Left kidney (tissue), 2 donors: ENCODE measurements around the gene NLRC5. TPM values are rescaled to one million over a fixed set of nuclear protein-coding genes. Genes with fewer than 3 reads are reported as not detected.

Experiments used
- DNase-seq: peaks from one replicate; pipeline ENCODE4 v3.0.0-alpha.2; 2013
- polyA plus RNA-seq: library from polyadenylated mRNA; unstranded; fragments of 120-200 nt; gene quantifications from one replicate; pipeline ENCODE4 v1.2.1, GENCODE V29; 2013; ENCODE audit not compliant: insufficient read length

NLRC5 gene
- polyA plus RNA-seq, 1 donor = 5.3 TPM

DNA sequence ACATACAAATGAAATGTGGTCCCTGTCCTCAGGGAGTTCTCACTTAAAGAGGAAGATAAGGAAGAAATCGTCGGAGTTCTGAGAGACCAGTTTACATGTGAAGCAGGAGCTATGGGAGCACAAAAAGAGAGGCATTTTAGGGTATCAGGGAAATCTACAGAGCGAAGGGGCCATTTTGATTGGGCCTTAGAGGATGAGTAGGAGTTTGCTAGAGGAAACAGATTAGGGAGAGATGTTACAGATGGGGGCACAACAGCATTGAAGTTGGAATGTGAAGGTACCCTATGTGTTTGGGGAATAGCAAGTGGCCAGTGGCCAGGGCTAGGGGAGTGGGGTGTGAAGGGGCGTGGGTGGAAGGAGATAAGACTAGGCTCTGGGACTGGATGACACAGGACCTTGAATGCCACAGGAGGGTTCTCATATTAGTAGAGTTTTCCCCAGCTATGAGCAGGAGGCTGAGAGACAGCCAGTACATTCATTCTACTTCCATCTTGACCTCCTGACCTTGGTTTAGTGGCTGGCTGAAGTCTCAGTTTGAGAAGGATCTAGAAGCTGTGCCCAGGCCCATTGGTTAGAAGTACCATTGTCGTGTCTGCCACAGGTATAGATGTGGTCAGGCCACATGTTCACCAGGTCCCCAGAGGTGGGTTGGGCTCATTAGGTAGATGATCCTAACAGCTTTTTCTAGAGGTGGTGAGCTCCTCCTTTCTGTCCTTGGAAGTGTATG lies 137.8 kb downstream of the NLRC5 start:
- DNase-seq = no peak

DNA sequence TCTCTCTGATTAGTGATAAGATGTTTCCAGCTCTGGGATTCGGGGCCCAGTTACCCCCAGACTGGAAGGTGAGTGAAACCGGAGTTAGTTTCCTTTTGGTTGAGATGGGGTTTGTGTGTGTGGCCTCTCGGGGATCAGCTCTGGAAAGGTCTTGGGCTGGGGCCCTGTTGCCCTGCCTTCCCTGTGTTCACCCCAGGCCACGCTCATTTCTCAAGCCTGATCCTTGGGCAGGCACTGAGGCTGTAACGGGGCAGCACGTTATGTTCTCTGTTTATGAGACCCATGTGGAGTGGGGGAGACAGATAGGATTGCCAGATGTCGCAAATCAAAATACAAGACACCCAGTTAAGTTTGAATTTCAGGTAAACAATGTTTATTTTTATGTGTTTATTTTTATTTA lies 138.5 kb downstream of the NLRC5 start:
- DNase-seq = no peak

DNA sequence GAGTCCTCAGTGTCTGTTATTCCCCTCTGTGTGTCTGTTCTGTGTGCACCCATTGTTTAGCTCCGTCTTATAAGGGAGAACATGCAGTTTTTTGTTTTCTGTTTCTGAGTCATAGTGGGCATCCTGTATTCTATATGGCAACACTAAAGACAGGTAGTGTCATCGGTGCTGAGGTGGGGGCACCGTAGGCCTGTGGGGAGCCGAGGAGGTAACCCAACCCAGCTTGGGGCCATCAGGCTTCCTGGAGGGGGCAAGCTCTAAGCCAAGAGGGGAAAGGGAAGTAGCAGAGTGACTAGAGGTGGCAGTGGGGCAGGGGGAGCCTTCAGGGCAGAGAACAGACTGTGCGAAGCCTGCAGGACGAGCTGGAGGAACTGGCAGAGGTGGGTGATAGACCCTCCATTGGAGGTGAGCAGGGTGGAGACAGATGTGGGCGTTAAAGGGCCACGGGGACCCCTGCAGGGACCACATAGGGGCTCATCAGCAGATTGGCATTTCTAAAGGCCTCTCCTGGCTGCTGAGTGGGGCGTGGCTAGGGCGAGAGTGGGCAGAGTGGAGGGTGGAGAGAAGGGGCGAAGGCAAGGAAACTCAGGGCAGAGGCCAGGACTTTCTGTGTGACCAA lies 139.5 kb downstream of the NLRC5 start:
- DNase-seq = no peak

DNA sequence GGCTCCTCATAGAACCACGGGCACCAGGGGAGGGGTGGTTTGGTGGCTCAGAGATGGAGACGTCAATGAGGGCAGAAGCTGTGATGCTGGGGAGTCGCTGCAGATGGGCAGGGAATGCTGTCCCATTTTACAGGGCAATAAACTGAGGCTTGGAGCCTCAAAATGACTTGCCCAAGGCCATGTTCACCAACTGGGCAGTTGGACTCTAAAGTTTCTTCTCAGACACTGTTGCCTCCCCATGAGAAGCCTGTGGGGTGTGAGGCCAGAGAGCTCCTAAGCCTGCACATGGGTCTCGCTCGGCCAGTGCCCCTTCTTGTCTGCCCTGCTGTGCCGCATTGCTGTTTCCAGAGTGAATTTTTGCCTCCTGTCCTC lies 141.6 kb downstream of the NLRC5 start:
- DNase-seq = no peak

DNA sequence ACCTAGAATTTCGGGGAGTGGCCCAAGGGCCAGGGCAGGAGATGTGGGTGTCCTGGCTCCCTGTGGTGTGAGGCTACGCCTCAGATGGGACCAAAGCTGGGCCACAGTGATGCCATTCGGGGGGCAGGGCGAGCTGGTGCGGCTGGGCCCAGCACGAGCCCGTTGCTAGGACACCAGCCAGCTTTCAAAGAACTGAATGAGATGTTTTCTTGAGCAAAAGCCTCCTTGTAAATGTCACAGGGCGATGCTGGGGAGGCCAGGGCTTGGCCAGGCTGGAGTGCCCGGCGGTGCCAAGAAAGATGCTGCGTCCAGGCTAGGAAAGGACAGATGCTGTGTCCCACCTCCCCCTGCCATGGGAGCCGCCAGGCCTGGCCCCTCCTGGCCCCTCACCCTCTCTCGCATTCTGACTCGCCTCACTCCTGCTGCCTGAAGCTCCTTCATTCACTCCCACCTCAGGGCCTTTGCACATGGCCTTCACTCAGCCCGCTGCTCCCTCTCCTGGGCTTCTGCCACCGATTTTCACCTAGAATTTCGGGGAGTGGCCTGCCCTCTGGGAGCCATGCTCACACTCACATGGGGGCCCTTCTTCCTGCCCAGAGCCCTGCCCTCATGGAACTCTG lies 142.1 kb downstream of the NLRC5 start:
- no peak for DNase-seq

DNA sequence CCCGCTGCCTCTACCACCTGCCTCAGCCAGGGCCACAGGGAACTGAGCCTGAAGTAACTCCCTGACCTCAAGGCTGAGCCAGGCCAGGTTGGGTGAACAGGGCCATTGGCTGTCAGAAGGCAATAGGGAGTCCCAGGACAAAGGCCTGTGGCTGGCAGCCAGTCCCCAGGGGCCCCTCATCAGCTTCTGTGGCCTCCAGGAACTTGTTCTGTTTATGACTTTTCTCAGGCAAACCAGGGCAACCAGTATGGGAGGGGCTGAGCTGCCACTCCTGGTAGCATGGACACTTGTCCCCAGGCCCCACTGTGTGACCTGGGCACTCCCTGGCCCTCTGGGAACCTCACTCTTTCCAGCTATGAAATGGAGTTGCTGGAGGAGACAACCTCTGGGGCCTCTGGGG lies 143.1 kb downstream of the NLRC5 start:
- no peak for DNase-seq

- no peak for DNase-seq
Observed at GRCh38 chr16:57133031-57133430, 143.7 kb downstream of the NLRC5 start.

Other genes with a start within 250 kb of the NLRC5 start
- gene SLC12A3, start 124.3 kb upstream of the NLRC5 start, polyA plus RNA-seq = 26.3 TPM
- gene HERPUD1, start 57.4 kb upstream of the NLRC5 start, polyA plus RNA-seq = 117 TPM
- 10.2 TPM for gene CETP, start 27.6 kb upstream of the NLRC5 start, polyA plus RNA-seq
- gene CPNE2, start 103.0 kb downstream of the NLRC5 start, polyA plus RNA-seq = 27.4 TPM
- gene PSME3IP1, start 196.5 kb downstream of the NLRC5 start, polyA plus RNA-seq = 149 TPM
- 51.7 TPM for gene RSPRY1, start 196.8 kb downstream of the NLRC5 start, polyA plus RNA-seq